NCI-H2227 treated with DMSO at 0.1 percent for 48 hours (cell line): ENCODE data around the gene THAP8.

Experiments
- DNase-seq: peaks from one replicate; lab custom pipeline; 2025; lab: John Stamatoyannopoulos, UW

THAP8 gene

DNA sequence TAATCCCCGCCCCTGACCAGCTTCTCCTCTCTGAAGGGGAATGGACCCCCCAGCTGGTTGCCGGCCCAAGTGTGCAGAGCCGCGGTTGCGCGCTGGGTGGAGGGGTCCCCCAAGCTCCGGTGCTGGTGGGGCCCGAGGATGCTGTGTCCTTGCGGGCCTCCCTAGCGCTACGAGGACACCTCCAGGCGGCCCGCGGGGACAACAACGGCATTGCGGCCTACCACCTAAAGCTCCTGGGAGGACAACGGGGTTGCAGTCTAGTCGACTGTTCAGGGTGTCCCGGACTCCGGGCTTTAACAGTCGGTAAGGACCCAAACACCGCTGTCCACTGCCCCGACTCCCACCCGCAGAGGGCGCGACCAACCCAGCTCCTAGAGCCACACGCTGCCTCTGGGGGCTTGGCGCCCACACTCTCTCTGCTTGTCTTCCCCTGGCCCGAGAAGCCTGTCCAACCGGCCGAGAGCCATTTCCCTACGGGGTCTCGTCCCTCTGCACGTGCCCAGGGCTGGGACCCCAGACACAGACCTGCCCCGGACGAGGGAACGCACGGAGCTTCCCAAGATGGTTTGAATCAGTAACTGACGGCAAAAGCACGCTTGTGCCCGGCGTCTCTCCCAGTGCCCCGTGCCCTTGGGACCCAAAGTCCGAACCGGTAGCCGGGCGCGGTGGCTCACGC is 60.0 kb downstream of the THAP8 start:
- no peak for DNase-seq

DNA sequence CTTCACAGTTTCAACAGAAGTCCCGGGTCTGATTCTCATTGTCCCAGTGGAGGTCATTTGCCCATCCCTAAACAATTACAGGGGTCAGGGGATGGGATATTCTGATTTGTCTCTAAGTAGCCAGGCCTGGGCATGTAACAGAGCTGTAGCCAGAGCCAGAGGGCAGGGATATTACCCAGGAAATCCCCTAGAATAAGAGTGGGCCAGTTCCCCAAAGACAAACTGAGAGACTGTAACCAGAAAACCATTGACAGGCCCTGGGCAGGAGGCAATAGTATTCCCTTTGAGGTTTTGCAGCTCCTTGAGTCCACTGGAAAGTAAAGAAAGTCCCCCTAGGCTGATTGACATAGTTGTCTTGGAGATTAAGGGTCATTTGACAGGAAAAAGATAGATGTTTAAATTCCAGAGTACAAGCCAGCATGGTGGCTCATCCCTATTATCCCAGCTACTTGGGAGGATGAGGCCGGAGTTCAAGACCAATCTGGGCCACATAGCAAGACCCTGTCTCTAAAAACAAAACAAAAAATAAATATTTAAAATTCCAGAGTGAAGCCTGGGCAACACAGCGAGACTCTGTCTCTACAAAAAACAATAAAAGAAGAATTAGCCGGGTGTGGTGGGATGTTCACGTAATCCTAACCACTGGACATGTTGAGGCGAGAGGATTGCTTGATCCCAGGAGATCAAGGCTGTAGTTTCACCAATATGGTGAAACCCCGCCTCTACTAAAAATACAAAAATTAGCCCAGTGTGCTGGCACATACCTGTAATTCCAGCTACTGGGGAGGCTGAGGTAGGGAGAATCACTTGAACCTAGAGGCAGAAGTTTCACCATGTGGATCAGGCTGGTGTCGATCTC is 60.9 kb downstream of the THAP8 start:
- no peak for DNase-seq

DNA sequence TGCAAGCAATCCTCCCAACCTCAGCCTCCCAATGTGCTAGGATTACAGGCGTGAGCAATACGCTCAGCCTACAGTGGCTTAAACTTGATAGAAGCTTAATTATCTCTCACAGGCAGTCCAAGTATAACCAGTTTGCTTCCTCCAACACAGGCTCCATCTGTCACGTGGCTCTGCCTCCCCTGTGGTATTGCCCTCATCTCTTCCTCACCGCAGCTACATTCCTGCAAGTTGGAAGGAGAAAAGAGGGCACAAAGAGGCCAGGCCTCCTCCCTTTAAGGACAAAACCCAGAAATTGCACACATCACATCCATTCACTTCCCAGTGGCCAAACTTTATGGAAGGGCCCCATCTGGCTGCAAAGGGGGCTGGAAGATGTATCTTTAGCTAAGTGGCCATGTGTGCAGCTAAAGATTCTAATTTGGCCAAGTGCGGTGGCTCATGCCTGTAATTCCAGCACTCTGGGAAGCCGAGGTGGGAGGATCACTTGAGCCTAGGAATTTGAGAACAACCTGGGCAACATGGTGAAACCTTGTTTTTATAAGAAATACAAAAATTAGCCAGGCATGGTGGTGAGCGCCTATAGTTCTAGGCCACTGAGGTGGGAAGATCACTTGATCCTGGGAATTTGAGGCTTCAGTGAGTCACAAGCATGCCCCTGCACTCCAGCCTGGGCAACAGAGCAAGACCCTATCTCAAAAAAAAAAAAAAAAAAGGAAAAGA is 62.2 kb downstream of the THAP8 start:
- peak; percentile 50 for DNase-seq

DNA sequence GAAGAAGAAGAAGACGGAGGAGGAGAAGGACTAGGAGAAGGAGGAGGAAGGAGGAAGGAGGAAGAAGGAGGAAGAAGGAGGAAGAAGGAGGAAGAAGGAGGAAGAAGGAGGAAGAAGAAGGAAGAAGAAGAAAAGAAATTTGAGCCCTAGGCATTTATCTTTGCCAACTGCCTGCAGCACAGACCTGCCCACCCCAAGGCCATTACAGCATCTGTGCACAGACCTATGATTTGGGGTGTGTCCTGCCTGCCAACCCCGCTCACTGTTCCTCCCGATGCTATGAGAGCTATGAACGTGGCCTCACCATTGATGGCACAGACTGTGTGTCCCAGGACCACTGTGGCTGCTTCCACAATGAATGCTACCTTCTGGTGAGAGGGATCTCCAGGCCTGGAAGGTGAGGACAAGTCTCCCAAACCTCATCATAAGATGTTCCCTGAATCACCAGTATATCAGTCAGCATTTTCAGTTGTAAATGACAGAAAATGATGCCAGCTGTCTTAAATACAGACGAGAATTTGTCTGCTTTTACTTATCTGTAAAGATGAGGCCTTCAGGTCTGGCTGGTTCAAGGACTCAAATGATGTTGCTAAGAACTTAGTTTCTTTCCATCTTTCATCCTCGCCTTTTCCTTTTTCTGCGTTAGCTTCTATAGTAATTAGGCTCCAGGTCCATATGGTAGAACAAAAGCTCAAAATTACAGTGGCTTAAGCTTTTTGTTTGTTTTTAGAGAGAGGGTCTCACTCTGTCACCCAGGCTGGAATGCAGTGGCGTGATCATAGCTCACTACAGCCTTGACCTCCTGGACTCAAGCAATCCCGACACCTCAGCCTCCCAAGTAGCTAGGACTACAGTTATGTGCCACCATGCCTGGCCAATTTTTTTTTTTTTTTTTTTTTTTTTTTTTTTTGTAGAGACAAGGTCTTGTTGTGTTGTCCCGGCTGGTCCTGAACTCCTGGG is 63.0 kb downstream of the THAP8 start:
- no peak for DNase-seq

DNA sequence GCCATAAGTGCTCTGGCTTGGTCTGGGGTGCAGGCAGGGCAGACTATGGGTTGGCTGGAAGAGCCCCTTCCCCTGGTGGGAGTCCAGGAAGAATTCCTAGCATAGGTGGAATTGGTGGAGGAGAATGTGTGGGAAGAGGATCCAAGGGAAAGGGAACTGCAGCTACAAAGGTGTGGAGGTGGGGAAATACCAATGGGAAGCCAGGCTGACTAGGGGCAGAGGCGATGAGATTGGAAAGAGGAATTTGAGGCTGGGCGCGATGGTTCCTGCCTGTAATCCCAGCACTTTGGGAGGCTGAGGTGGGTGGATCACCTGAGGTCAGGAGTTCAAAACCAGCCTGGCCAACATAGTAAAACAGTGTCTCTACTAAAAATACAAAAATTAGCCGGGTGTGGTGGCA is 63.9 kb downstream of the THAP8 start:
- DNase-seq, result no peak

DNA sequence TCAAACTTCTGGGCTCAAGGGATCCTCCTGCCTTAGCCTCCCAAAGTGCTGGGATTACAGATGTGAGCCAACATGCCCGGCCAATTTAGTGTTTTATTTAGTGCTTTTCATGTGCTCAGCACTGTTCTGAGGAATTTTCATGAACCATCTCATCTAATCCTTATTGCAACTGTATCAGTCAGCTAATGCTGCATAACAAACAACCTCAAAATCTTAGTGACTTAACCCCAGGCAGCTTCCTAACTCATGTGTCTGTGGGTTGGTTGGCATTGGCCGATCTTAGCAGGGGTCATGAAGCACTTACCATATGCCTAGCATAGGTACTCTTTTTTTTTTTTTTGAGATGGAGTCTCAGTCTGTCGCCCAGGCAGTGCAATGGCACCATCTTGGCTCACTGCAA is 65.3 kb downstream of the THAP8 start:
- DNase-seq, result no peak

DNA sequence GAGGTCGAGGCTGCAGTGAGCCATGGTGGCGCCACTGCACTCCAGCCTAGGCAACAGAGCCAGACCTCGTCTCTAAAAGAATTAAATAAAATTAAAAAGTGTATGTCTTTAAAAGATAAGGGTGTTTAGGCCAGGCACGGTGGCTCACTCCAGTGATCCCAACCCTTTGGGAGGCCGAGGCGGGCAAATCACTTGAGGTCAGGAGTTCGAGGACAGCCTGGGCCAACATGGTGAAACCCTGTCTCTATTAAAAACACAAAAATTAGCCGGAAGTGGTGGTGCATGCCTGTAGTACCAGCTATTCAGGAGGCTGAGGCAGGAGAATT is 66.6 kb downstream of the THAP8 start:
- no peak for DNase-seq

DNA sequence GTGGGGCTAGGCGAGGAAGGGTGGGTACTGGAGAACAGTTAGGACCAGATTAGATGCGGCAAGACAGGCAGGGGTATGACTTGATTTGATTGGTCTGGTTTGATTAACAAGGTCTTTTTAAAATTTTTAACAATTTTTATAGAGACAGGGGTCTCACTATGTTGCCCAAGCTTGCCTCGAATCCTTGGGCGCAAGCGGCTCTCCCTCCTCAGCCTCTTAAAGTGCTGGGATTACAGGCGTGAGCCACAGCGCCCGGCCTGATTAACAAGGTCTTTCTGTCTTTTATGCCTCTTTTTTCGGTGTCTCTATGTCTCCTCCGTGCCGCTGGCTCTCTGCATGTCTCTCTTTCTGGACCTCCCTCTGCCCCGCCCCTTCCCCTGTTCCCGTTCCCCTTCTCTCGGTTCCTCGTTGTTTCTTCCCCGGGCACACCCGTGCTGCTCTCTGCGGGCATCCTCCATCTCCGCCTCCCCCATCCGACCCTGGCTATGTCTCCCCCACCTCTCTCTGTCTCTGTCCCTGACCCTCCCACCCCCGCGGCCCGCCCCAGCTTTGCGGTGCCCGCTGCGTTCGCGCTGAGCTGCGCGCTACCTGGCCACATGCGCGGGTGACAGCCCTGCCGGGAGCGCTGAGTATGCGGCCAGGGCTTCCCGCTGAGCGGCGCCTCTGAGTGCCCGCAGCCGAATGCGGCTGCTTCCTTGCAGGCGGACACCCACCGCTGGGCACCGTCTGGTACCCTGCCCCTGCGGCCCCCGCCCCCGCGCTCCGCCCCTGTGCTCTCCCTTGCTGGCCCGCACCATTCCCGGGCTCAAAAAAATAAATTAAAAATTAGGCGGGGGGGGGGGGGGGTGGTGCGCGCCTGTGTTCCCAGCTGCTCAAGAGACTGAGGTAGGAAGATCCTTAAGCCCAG is 67.2 kb downstream of the THAP8 start:
- peak; percentile 99 for DNase-seq

DNA sequence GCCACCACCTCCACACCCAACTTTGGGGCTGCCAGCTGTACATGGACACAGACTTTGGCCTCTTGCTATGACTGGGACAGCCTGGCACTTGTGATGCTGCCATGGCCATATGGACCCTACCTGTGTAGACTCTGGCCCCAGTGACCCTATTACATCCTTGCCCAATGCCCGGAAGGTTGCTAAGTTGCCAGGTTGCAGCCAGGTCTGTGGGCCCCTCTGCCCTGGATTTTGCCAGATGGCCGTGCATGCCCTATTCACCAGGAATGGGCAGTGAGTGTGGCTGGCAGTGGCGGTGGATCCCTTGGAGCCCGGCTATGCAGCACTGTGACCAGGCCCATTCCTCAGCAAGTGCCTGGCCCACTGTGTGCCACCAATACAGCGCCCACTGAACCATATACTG is 68.0 kb downstream of the THAP8 start:
- DNase-seq, result no peak
